IMR-90 (cell line): ENCODE results near the gene CELF5.

ENCODE experiments used
- BHLHE40 ChIP-seq: fragments of 150-350 bp; IDR thresholded peaks from 2 replicates; pipeline ENCODE4 v1.6.1; 2016; ENCODE audit warnings: mild to moderate bottlenecking, low read depth, low read length
- CEBPB ChIP-seq: IDR thresholded peaks from 2 replicates; pipeline ENCODE4 v1.6.1; 2012; ENCODE audit warnings: low read depth, low read length, improper control_type of control experiment
- CHD1 ChIP-seq: IDR thresholded peaks from 2 replicates; pipeline ENCODE4 v1.6.1; 2012; ENCODE audit warnings: low read depth, low read length, improper control_type of control experiment
- CTCF ChIP-seq: conservative IDR thresholded peaks from 2 replicates; pipeline ENCODE4 v1.5.1; 2012; ENCODE audit warnings: mild to moderate bottlenecking, low read depth, low read length, improper control_type of control experiment
- FOS ChIP-seq: fragments of 150-350 bp; IDR thresholded peaks from 2 replicates; pipeline ENCODE4 v1.6.1; 2016; ENCODE audit warnings: low read depth, low read length
- MAZ ChIP-seq: IDR thresholded peaks from 2 replicates; pipeline ENCODE4 v1.6.1; 2012; ENCODE audit warnings: low read depth, mild to moderate bottlenecking, low read length, improper control_type of control experiment, moderate library complexity, borderline replicate concordance
- MXI1 ChIP-seq: IDR thresholded peaks from 2 replicates; pipeline ENCODE4 v1.6.1; 2012; ENCODE audit warnings: low read depth, mild to moderate bottlenecking, low read length, moderate library complexity, borderline replicate concordance
- POLR2A ChIP-seq: IDR thresholded peaks from 2 replicates; pipeline ENCODE4 v1.6.1; 2012; ENCODE audit warnings: mild to moderate bottlenecking, low read depth, low read length
- RAD21 ChIP-seq: IDR thresholded peaks from 2 replicates; pipeline ENCODE4 v1.6.1; 2012; ENCODE audit warnings: low read length, improper control_type of control experiment
- RCOR1 ChIP-seq: IDR thresholded peaks from 2 replicates; pipeline ENCODE4 v1.6.1; 2012; ENCODE audit warnings: mild to moderate bottlenecking, low read length, improper control_type of control experiment; ENCODE audit not compliant: insufficient replicate concordance
- SMC3 ChIP-seq: fragments of 150-350 bp; IDR thresholded peaks from 2 replicates; pipeline ENCODE4 v1.6.1; 2016; ENCODE audit warnings: low read depth, mild to moderate bottlenecking, antibody characterized with exemption, low read length, moderate library complexity
- USF2 ChIP-seq: fragments of 150-350 bp; IDR thresholded peaks from 2 replicates; pipeline ENCODE4 v1.6.1; 2017; ENCODE audit warnings: mild to moderate bottlenecking, antibody characterized with exemption, low read length, low read depth

GRCh38 chr19:3319643-3320353, 95.3 kb downstream of the CELF5 start:
- TF ChIP-seq CTCF (no peak), POLR2A (no peak), FOS (no peak), MXI1 (no peak), BHLHE40 (no peak), USF2 (no peak), RCOR1 (no peak), SMC3 (no peak), MAZ (no peak), RAD21 (no peak), CHD1 (no peak), CEBPB (no peak)
